Glutamatergic neuron (in vitro differentiated cells): ENCODE measurements around the gene SRP14. TPM values are rescaled to one million over a fixed set of nuclear protein-coding genes. Genes with fewer than 3 reads are reported as not detected.
A peak's percentile ranks its signal among the peaks of the same experiment; 100 is the strongest.
"Not testable (repeated sequence)": the region's sequence is repeated elsewhere in the genome, so short reads cannot be mapped to it uniquely, and the experiment has no call there.

Source experiments
- DNase-seq: peaks from one replicate; pipeline ENCODE4 v3.0.0; 2022
- H3K27ac Mint-ChIP-seq: one replicate; pipeline ENCODE4 v1.8.0; 2020; ENCODE audit warnings: mild to moderate bottlenecking, mixed read lengths, inconsistent platforms; ENCODE audit not compliant: unreplicated experiment
- H3K27me3 Mint-ChIP-seq: one replicate; pipeline ENCODE4 v1.8.0; 2020; ENCODE audit warnings: mild to moderate bottlenecking, moderate library complexity, mixed read lengths, inconsistent platforms; ENCODE audit not compliant: unreplicated experiment
- H3K36me3 Mint-ChIP-seq: one replicate; pipeline ENCODE4 v1.8.0; 2020; ENCODE audit warnings: mild to moderate bottlenecking, mixed read lengths, inconsistent platforms; ENCODE audit not compliant: unreplicated experiment
- H3K4me1 Mint-ChIP-seq: one replicate; pipeline ENCODE4 v1.8.0; 2020; ENCODE audit warnings: mild to moderate bottlenecking, low read depth, mixed read lengths, inconsistent platforms; ENCODE audit not compliant: unreplicated experiment
- H3K4me3 Mint-ChIP-seq: one replicate; pipeline ENCODE4 v1.8.0; 2020; ENCODE audit warnings: mild to moderate bottlenecking, mixed read lengths, inconsistent platforms; ENCODE audit not compliant: unreplicated experiment
- H3K9me3 Mint-ChIP-seq: one replicate; pipeline ENCODE4 v1.8.0; 2020; ENCODE audit warnings: mild to moderate bottlenecking, moderate library complexity, mixed read lengths, inconsistent platforms; ENCODE audit not compliant: unreplicated experiment
- CTCF ChIP-seq: fragments of 200-600 bp; sonication (generic); IDR thresholded peaks from one replicate; pipeline ENCODE4 v1.5.0; 2021; ENCODE audit not compliant: partially characterized antibody, unreplicated experiment
- total RNA-seq: library from RNA; stranded (reverse); fragmentation: NEBNext Ultra II Directional; extraction: Animal tissue kit (Norgen Biotek cat#: 25700); gene quantifications from one replicate; pipeline ENCODE4 v1.2.1, GENCODE V29; 2021; ENCODE audit not compliant: unreplicated experiment

Gene SRP14
- total RNA-seq, 1 donor from 2014 or later: 246 TPM

DNA sequence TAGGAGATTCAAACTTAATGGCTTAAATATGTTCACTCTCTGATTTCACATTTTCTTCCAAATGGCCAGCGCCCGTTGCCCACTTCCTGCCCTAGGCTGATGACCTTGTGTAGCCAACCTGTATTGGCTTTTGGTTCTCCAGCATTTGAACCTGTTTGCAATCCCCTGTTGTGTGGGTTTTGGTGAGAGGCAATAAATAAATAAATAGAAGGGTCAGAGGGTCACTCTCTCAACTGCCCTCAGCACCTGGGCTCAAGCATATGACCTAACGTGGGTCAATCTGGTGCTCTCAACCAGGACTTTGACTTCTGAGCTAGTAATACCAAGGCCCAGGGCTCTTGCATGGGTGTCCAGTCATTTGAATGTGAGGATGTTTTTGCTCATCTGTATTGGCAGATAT lies 1.8 kb upstream of the SRP14 start:
- Mint-ChIP-seq H3K36me3 (no peaks in the 10 kb centered on the region), H3K4me1 (peaks cover 14% of the 10 kb centered on the region), H3K27ac (no peak overlapping the region), H3K27me3 (peaks cover 6% of the 10 kb centered on the region), H3K9me3 (peaks cover 5% of the 10 kb centered on the region), H3K4me3 (peak overlapping the region; percentile 15)
- no peak for DNase-seq
- no peak for TF ChIP-seq CTCF

DNA sequence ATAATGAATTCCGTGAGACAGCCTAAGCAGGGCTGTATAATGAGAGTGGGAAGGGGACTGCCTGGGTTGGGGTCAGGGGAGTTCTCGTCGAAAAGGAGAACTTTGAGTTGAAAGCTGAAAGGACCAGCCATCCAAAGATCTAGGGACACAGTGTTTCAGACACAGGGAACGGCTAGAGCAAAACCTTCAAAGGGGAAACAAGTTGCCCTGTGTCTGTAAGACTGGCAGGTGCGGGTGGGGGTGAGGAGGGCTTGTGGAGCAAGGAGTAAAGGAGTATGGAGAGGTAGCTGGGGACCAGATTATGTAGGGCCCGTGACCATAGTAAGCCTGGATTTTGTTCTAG lies 1.3 kb upstream of the SRP14 start:
- no peak for TF ChIP-seq CTCF
- peak overlapping the region; percentile 65 for H3K4me3 Mint-ChIP-seq

GRCh38 chr15:40038275-40038637 lies 725 bp downstream of the SRP14 start:
- peak overlapping the region; percentile 99 for H3K27ac Mint-ChIP-seq
- no peaks in the 10 kb centered on the region for H3K36me3 Mint-ChIP-seq
- peaks cover 9% of the 10 kb centered on the region for H3K4me1 Mint-ChIP-seq
- peaks cover 5% of the 10 kb centered on the region for H3K9me3 Mint-ChIP-seq
- DNase-seq: no peak
- peaks cover 4% of the 10 kb centered on the region for H3K27me3 Mint-ChIP-seq
- no peak for TF ChIP-seq CTCF
- peak overlapping the region; percentile 99 for H3K4me3 Mint-ChIP-seq

More for the DNA sequence above, 1.3 kb upstream of the SRP14 start:
- no peak for DNase-seq
- Mint-ChIP-seq H3K36me3 (no peaks in the 10 kb centered on the region), H3K9me3 (peaks cover 5% of the 10 kb centered on the region), H3K27ac (no peak overlapping the region), H3K4me1 (peaks cover 12% of the 10 kb centered on the region), H3K27me3 (peaks cover 6% of the 10 kb centered on the region)

GRCh38 chr15:40037721-40038120 lies 1.3 kb downstream of the SRP14 start:
- Mint-ChIP-seq H3K4me3 (peak overlapping the region; percentile 99), H3K36me3 (no peaks in the 10 kb centered on the region), H3K9me3 (peaks cover 5% of the 10 kb centered on the region), H3K27ac (peak overlapping the region; percentile 99), H3K4me1 (peaks cover 9% of the 10 kb centered on the region), H3K27me3 (peaks cover 4% of the 10 kb centered on the region)
- no peak for TF ChIP-seq CTCF
- no peak for DNase-seq

DNA sequence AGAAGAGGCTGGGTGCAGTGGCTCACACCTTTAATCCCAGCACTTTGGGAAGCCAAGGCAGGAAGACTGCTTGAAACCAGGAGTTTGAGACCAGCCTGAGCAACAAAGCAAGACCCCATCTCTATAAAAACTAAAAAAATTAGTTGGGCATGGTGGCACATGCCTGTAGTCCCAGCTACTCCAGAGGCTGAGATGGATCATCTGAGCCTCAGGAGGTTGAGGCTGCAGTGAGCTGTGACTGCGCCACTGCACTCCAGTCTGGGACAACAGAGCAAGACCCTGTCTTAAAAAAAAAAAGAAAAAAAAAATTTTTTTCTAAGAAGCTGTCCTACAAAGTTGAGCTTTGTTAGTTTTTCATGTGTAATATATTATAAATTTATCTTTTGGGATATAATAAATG lies 3.8 kb downstream of the SRP14 start:
- not testable (repeated sequence) for H3K27ac Mint-ChIP-seq

More for the DNA sequence above, 3.8 kb downstream of the SRP14 start:
- DNase-seq, H3K9me3 Mint-ChIP-seq, H3K27me3 Mint-ChIP-seq, H3K4me3 Mint-ChIP-seq, H3K36me3 Mint-ChIP-seq, H3K4me1 Mint-ChIP-seq: not testable (repeated sequence)
